GM21367 (cell line): Measurements from ENCODE around the gene TRIM44.
"Not testable (repeated sequence)": the region's sequence is repeated elsewhere in the genome, so short reads cannot be mapped to it uniquely, and the experiment has no call there.

ENCODE experiments used
- ATAC-seq: cut with Tn5 transposase; IDR thresholded peaks from one replicate; pipeline ENCODE4 v1.9.1; 2021; ENCODE audit not compliant: unreplicated experiment

Gene TRIM44

DNA sequence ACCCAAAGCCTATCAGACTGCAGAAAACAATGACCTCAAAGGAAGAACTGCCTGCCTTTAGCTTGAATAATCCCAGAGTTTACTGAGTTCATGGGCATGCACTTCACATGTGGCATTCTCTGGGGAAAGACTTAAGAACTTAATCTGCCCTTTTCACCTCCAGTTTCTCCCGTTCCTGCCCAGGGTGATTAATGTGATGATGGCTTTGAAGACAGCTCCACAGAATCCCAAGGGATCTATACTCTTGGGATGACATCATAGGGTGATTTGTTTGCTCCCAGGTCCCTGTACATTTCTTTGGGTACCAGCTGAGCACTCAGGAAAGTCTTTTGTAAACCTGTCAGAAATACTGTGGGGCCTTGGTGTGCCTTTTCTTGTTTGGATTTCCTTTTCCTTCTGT is 30.3 kb upstream of the TRIM44 start:
- ATAC-seq, result no peak

DNA sequence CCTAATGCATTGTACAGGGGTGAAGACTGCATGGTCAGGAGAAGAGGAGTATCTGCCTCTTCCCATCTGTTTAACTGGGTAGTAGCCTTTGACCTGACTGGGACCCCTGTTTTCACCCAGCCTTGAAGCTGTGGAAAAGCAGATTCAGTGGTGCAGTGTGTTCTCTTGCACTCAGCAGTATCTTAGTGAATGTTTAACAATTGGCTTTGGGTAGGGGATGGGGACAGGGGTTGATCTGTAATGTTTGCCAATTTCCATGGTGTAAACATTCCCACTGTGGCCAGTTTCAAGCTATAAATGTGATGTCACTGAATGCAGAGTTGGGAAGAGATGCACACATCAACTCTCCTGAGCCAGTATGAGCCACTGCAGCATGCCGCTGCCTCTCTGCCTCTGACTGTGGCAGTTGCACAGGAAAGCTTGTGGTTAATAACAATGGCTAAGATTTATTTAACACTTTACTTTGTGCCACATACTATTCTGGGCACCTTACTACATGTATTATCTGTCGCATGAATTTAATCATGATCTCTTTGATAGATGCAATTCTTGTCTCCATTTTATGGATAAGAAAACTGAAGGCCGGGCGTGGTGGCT is 28.6 kb upstream of the TRIM44 start:
- ATAC-seq, result no peak

DNA sequence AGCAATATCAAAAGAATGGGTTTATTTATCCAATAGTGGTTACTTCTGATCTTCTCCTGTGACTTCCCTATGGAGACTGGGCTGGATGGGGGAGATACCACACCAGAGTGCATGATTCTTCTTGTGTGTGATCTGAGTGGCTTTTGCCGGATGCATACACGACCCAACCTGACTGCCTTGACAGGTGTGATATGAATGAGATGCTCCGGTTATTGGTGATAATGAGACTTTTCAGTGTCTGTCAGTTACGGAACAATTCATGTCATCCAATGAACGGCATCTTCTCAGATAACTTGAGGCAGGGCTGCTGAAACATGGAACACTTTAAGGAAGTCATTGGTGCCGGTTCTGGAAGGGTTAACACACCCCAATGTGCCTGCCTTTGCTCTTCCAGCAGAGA is 26.6 kb upstream of the TRIM44 start:
- no peak for ATAC-seq

DNA sequence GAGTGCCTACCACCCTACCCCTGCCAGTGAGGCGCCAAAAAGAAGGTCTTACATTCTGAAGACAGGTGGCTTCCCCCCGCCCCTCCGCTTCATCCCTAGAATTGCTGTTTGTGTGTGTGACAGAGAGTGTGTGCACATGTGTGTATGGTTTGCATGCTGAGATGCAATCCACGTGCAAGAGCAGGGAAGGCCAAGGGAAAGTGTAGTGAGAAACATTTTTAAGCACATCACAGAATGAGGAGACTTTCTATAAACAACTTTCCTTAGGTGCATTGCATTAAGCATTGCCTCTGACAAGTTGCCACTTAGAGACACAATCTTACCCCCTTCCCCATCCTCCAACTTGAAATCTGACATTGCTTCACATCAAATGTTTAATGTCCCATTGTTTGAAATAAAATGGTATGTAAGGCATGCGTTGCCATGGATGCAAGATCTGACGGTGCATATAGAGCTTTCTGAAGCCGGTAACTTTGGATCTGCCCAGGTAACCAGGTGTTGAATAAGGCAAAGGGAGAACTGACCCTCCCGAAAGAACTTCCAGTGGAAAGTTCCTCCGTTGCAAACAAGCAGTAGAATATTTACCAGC is 22.9 kb upstream of the TRIM44 start:
- ATAC-seq, result no peak

DNA sequence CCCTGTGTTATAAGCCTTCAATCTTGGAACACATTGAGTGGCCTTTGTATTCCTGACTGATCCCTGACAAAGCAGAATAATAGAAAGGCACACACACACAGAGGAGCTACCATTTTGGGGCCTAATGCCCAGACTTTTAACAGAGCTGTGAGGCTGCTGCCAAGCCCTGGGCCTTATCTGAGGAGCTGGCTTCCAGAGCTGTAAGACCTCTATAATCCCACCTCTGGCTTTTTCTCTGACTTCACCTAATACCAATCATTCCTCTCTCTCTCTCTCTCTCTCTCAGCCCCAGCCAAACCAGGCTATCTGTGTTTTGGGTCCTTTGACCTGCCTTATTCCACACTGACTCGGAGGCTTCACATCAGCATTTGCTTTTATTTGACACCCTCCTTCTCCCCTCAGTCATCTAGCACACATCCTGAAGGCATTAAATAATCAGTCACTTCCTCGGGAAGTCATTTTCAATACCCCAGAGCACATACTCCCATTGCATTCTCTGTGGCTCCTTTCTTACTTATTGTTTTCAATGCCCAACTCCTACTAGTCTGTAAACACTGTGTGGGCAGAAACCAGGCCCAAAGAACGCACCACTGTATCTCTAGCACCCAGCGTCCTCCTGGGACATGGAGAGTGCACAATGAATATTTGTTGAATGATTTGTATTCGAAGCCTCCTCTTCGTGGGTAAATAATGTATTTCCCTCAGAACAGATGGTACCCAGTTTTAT is 21.2 kb upstream of the TRIM44 start:
- no peak for ATAC-seq

DNA sequence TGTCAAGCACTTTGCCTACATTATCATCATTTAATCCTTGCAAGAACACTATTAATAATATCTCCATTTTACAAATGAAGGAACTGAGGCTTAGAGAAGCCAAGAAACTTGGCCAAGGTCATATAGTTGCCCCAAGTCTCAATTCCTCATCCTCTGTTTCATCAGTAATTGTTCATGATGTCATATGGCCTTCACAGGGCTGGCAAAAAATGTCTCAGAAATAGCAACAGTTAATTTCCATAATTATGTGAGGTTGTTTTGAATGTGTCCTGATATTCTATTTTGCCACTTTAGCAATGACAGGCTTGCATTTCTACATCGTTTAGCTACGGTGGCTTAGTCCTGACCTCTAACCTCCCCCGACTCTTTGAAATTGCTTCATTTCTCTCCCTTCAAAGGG is 20.6 kb upstream of the TRIM44 start:
- no peak for ATAC-seq

DNA sequence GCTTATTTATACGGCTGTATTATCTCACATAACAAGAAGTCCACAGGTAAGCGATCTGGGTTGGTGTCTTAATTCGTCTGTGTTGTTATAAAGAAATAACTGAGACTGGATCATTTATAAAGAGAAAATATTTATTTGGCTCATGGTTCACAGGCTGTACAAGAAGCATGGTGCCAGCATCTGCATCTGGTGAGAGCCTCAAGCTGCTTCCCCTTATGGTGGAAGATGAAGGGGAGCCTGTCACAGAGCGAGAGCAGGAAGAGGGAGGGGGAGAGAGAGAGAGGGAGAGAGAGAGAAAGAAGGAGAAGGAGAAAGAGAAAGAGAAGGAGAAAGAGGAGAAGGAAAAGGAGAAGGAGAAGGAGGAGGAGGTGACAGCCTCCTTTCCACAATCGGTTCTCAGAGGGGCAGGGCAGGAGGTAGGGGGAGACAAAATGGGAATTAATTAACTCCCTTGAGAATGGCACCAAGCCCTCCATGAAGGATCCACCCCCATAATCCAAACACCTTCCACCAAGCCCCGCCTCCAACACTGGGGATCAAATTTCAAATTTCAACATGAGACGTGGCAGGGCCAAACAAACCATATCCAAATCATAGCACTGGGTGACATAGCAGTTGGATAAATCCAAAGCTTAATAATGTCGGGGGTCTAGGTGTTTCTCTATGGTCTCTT is 15.0 kb upstream of the TRIM44 start:
- no peak for ATAC-seq

DNA sequence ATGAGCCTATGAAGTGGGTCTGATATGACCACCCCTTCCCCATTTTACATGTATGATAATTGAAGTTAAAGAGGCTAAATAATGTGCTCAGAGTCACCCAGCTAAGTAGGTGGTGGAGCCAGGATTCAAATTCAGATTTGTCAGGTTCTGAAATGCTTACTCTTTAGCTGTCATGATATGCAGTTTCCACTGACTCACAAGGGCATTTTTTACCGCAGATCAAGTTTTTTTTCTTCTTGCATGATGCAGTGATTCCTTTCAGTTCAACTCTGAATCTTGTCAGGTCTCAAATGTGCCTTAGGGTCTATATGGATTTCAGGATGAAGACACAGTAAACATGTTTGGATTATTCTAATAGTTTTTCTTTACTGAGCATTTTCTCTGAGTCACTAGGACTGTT is 12.6 kb upstream of the TRIM44 start:
- ATAC-seq, result no peak

DNA sequence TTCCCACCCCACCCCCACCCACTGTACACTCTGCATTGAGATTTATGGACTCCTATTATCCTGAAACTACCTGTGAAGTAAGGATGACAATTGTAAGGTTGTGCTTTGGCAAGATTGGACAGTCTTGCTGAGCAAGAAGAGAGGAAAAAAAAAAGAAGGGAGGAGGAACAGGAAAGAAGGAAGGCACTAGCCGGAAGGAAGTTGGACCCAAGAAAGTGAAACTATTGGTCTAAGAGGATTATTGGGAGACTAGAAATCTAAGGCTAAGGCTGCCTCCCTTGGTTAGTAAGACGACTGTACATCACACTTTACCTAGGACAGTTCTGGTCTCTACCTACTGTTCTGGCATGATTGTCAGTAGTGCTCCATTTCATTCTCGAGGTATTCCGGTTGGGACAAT is 12.1 kb upstream of the TRIM44 start:
- ATAC-seq, result no peak

DNA sequence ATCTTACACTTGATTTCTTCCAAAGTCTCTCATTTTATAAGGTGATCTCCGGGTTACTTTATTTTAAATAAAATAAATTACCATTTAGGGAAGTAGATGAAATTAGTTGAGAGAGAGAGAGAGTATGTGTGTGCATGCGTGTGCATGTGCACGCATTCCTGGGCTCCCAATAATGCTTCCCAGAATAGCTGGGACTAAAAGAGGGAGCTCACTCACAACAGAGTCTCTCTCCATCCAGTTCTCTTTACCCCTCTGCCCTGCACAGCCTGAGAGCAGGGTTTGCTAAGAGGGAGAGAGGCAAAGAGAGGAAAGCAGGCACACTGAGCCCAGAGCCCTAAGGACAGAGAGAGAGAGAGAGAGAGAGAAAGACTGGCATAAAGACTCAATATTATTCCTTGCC is 11.3 kb upstream of the TRIM44 start:
- no peak for ATAC-seq

DNA sequence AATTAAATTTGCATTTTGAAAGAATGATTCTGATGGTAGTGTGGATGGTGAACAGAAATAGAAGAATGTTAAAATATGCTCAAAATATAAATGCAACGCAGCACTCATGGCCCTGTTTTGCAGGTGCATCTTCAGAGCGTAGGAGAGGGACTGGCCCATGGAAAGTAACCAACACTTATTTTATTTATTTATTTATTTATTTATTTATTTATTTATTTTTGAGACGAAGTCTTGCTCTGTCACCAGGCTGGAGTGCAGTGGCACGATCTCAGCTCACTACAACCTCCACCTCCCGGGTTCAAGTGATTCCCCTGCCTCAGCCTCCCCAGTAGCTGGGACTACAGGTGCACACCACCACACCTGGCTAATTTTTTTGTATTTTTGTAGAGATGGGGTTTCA is 9.8 kb upstream of the TRIM44 start:
- not testable (repeated sequence) for ATAC-seq

DNA sequence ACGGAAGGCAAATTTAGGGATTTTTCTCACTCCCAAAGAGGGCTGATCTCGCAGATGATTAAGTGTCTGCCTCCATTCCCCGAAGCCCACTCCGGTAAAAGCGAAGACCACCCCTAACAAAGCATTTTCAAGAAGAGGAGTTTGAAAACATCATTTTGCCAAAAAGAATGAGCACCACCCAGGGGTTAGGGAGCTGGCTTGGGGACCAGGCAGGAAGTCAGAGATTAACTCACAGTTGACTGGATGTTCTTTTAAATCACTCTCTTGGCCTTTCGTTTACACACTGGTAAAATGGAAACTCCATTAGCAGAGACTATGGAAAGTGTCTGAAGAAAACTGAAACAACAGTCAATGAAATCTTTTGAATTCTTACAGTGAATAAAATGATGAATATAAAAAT is 7.9 kb upstream of the TRIM44 start:
- no peak for ATAC-seq

DNA sequence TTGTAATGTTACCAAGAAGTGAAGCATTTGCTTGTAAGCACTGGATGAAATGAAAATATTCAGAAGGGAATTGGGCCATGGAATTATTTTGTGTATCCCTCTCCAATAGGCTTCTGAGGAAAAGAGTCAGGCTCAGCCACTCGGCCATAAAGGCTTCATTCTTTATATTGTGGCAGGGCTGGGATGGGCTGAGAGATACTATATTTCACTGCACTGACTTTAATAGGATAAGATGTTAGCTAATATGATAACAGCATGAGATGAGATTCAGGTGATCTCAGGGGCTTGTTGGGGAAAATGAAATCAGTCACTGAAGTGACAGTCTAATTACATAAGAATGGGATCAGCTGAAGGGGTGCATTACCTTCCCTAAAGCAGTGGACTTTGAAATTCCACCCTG is 7.3 kb upstream of the TRIM44 start:
- no peak for ATAC-seq

DNA sequence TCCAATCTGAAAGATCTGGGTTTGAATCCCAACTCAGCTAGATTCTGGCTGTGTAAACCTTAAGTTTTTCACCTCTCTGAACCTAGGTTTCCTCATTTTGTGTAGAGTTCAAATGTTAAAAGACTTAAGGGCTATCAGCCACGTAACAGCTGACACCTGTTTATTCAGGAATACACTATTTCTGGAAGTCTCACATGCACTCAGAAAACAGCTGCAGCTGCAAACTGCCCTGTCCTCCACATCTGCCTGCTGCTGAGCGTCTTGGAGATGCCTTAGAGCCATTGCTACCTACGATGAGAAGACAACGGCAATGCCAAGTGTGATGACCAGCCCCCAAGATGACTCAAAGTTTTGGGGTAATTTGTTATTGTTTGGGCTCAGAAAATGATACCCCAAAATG is 6.7 kb upstream of the TRIM44 start:
- ATAC-seq, result no peak

DNA sequence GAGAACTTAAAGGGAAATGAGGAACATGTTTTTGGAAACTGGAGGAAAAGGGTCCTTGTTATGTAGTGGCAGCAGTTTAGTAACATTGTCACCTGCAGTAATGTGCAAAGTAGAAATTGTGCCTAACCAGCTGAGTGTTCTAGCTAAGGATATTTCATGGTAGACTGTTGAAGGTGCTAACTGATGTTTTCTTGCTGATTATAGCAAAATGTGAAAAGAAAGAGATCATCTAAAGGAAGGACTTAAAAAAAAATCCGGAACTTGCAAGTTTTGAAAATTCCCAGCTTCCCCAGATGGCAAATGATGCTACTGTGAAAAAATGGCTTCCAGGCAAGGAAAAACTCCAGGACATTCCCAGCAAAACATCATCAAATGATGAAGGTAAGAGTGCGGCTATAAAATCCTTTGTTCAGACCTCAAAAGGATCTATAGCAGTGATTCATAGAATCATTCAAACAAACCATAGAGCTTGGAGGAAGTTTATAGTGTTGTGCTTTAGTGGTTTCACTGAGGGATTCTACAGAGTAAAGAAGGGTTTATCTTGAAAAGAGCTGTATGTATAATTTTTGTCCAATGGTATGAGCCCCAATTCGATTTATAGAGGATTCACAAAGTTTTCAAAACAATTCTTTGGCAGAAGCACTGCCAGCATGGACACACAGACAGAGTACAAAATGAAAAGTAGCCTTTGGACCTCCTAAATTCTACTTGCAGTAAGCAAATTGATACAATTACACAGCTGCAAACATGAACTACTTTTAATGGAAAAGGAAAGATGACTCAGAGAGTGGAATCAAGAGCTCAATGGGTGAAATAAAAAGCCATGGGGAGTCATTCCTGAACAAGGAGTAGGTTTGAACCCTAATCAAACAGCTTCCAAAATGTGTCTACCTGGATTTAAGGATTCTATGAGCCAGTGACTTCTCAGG is 4.3 kb upstream of the TRIM44 start:
- ATAC-seq, result no peak

DNA sequence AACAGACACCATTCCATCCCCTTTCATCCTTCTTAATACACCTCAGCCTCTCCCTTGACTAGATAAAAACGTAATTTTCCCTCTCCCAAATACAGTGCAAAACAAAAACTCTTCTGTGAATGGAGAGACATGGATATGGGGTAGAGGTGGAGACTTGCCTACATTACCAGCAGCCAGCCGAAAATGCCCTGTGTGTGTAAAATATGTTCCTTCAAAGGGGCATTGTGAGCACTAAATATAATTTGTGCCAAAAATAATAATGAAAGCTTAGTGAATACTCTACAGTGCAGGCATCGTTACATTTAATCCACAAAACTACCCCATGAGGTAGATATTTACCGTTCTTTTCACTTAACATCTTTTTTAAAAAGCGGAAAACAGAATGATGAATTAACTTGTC is 1.0 kb upstream of the TRIM44 start:
- no peak for ATAC-seq

DNA sequence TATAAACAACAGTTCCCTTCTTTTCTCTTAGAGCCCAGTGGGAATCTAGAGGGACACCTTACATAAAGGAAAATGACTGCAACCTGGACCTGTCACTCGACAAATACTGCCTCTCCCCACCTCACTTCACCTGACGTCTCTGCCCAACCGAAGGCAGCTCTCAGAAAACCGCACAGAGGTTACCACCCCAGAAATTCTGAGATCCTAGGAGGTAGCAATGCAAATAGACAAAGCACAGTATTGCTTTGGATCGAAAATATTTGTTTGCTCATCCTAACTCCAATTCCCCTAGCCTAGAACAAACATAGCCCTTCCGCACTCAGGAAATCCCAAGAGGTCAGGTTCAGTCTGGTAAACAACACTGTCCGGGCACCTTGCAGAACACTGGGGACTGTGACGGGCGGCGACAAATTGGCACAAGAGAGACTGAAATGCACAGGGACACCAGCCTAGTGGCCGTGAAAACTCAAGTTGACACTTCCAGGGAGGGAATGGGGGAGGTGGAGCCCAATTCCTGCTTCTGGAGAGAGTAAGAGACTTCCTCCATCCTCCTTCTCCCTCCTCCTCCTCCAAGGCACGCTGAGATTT is 420 bp upstream of the TRIM44 start:
- ATAC-seq, result peak; percentile 32

DNA sequence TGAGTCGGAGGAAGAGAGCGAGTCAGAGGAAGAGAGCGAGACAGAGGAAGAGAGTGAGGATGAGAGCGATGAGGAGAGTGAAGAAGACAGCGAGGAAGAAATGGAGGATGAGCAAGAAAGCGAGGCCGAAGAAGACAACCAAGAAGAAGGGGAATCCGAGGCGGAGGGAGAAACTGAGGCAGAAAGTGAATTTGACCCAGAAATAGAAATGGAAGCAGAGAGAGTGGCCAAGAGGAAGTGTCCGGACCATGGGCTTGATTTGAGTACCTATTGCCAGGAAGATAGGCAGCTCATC is 780 bp downstream of the TRIM44 start:
- no peak for ATAC-seq

DNA sequence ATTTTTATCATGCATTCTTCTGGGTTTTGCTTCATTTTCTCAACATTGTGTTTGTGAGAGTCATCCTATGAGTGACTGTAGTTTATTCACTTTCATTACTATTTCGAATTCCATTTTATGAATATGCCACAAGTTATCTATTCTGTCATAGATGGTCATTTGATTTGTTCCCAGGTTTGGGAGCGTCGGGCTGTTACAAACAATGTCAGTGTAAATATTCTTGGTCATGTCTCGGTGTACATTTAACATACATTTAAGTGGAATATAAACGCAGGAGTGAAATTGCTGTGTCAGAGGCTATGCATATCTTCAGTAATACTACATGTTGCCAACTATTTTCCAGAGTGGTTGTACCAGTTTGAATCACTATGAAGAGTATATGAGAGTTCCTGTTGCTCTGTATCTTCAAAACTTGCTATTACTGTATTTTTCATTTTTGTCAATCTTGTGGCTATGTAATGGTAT is 2.4 kb downstream of the TRIM44 start:
- ATAC-seq, result no peak

DNA sequence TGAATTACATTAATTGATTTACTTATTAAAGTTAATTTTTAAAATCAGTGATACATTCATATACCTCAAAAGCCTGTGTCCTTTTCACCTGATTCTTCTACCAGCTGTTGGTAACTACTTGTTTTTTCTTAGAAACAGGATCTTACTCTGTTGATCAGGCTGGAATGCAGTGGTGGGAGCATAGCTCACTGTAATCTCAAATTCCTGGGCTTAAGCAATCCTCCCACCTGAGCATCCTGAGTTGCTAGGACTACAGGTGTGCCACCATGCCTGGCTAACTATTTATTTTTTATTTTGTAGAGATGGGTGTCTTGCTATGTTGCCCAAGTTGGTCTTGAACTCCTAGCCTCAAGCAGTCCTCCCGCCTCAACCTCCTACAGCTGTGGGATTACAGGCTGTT is 4.7 kb downstream of the TRIM44 start:
- ATAC-seq, result no peak

DNA sequence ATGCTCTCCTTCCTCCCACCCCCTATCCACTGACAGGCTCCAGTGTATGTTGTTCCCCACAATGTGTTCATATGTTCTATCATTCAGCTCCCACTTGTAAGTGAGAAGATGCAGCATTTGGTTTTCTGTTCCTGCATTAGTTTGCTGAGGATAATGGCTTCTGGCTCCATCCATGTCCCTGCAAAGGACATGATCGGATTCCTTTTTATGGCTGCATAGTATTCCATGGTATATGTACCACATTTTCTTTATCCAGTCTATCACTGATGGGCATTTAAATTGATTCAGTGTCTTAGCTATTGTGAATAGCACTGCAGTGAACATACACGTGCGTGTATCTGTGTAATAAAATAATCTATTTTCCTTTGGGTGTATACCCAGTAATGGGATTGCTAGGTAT is 5.8 kb downstream of the TRIM44 start:
- not testable (repeated sequence) for ATAC-seq
